Embryonic facial prominence (tissue), 1 donor: ENCODE measurements around the gene APP.

Experiments used
- DNase-seq: peaks from one replicate; pipeline ENCODE4 v3.0.0-alpha.2; 2016; ENCODE audit errors: extremely low spot score

APP gene

DNA sequence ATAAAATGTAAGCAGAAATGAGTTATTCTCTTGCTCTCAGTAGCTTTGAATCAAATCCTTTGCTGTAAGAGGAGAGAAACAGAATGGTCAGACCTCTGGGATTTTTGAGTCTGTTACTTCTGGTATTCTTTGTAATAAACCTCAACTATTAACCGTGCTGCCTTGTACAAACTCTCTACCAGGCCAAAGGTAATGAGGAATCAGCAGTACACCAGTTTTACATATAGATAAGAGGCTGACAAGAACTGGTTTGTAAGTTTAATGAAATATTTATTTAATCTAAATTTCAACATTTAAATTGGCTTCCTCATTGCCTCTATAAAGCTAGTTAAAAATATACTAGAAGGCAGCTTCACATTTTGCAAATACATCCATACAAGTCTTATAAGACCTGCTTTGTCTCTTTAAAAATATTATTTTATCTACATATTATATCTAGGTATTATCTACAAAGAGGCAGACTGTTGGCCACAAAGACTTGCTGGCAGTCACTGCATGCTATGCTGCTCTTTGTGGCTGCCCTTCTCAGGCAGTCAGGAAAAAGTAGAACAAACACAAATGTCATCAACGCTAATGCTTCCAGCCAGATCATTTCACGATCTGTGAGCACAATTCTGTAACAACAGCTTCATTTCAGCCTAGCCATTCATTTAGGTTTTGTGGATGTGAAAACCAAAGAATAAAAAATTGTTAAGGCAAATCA lies 262.8 kb downstream of the APP start:
- no peak for DNase-seq

- DNase-seq = no peak
Measured at GRCh38 chr21:25906587-25906986, 264.0 kb downstream of the APP start.

GRCh38 chr21:25905126-25905525 lies 265.4 kb downstream of the APP start:
- no peak for DNase-seq

DNA sequence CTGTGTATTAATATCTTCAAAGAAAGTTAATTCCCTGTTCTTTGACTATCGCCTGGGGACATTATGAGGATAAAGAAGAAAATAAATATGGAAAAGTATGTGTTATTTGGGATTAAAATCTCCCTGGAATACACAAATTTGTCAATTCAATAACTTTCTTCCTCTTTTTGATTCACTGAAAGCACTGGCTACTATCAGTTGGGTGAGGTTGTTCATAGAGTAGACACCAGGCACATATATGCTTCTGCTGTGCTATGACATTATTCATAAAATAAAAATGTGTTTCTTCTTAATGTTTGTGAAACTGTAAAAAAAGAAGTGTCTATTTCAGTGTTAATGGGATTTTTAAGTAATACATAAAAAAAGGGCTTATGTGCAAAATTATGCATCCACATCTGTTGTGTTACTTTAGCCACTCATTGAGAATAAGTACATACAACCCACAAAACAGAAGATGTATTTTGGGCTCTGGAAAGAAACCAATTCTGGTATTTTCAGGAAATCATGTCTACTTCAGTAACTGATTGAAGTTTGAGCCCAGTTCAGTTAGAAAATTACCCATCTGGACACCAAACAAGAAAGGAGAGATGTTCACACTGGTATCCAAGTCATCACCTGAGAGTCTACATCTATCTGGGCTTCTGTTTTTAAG lies 266.4 kb downstream of the APP start:
- no peak for DNase-seq

DNA sequence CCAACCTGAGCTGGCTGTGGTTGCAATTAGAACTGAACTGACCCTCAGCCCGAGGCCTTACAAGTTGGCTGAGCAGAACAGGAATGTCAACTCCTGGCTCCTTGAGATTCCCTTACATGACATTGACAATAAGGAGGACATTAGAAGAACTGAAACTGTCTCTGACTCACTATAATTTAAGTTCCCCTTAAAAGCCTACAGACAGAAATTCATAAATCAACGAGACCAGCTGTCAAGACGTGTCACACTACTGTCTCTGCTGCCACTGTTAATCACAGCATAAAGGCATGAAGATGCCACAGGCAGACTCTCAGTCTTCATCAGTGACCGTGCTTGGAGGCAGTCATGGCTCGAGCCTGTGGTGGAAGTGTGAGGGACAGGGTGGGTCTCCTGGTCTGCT lies 267.0 kb downstream of the APP start:
- DNase-seq = no peak

GRCh38 chr21:25901330-25901979 lies 269.1 kb downstream of the APP start:
- DNase-seq = no peak

- DNase-seq = no peak
Measured at GRCh38 chr21:25898671-25899070, 271.9 kb downstream of the APP start.

- no peak for DNase-seq
Measured at GRCh38 chr21:25897383-25897782, 273.2 kb downstream of the APP start.

DNA sequence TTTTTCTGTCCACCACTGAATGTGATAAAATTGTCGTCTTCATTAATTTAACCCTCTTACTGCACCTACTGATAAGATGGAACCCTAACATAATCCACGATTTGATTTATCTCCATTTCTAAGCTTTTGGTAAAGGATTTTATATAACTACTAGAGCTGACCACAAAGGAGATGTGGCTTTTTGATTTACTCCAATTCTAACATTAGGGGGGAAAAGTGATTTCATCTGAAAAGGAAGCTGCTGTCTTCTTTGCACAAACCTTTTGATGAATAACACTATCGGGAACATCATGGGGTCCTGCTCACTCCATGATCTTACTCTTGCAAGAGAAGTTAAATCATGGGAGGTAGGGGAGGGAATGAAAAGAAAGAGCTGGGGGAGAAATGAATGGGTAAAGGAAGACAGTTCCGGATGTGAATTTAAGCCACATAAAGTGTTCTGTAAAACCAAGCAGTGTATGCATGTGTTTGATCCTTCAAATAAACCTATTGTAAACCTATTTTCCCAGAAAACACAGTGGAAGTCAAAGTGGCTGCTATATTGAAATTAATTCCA lies 274.0 kb downstream of the APP start:
- no peak for DNase-seq

- DNase-seq = no peak
Measured at GRCh38 chr21:25895565-25896205, 274.9 kb downstream of the APP start.

DNA sequence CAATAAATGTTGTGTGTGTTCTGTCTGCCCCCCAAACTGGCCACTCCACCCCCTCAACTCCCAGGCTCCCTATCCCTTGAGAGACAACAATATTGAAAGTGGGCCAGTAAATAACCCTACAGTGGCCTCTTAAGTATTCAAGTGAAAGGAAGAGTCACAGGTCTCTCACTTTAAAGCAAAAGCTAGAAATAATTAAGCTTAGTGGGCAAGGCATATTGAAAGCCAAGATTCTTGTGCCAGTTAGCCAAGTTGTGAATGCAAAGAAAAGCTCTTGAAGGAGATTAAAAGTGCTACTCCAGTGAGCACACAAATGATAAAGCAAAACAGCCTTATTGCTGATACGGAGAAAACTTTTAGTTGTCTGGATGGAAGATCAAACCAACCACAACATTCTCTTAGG lies 277.4 kb downstream of the APP start:
- DNase-seq = no peak

DNA sequence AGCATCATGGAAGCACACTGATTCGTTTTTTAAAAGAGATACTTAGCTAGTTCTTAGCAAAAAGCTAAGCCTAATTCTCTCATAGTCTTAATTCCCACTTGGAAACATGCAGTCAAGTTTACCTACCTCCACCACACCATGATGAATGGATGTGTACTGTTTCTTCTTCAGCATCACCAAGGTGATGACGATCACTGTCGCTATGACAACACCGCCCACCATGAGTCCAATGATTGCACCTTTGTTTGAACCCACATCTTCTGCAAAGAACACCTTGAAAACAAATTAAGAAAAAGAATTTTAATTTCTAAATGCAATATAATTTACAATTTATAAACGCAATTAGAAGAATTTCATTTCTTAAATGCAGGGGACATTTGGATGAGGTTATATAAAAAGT lies 279.0 kb downstream of the APP start:
- DNase-seq = no peak

- no peak for DNase-seq
Measured at GRCh38 chr21:25890001-25890400, 280.6 kb downstream of the APP start.

DNA sequence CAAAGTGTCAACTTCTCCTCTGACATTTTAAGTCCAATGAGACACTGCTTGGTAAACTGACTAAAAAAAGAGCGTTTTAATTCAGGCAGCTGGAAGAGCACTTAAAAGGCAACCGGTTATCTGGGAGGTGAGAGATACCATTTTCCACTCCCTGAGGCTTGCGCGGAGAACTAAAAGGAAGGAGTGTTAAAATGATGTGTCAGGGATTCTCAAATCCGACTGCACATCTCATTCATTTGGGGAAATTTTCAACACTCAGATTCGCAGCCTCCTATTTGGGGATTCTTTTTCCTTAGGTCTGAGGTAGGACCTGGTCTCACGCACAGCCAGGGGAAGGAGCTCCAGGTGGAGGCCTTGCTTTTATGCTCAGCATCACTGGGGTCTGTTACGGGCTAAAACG lies 281.9 kb downstream of the APP start:
- DNase-seq = no peak

DNA sequence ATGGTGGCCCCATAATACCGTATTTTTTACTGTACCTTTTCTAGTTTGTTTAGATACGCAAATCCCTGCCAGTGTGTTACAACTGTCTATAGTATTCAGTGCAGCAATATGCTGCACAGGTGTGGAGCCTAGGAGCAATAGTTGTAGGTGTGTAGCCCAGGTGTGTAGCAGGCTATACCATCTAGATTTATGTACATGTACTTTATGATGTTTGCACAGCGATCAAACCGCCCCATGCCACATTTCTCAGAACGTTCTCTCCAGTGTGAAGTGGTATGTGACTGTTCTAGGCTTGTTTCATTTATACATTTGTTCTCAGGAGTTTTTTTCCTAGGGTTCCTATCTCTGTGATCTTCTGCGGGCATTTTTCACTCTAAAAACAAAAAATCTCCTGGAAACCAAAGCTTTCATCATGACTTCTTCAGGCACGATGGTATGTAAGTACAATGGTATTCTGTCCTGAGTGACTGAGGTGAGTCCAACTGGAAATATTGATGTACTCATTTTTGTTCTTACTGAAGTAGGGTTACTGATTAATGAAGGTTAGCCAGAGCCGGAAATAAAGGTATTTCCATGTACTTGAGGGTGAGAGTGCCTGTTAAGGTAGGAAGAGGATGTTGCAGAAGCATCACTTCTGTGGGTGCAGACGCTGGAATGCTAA lies 282.8 kb downstream of the APP start:
- no peak for DNase-seq

DNA sequence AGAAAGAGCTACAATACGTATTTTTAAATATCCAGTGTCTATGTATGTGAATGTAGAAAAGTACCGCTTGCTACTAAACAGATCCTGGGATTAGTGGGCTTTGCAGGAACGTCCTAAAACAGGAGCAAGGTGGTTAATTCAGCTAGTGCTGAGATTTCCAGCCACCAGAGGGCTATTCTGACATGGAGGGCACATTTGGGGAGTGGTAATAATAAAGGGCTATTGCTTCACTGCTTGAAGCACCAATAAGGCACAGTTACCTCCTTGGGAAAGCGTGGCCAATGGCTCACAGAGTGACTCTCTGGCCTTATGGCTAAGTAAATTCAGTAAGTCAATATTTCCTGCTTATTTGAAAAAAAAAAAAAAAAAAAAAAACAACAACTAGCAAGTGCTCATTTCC lies 283.4 kb downstream of the APP start:
- DNase-seq = no peak

DNA sequence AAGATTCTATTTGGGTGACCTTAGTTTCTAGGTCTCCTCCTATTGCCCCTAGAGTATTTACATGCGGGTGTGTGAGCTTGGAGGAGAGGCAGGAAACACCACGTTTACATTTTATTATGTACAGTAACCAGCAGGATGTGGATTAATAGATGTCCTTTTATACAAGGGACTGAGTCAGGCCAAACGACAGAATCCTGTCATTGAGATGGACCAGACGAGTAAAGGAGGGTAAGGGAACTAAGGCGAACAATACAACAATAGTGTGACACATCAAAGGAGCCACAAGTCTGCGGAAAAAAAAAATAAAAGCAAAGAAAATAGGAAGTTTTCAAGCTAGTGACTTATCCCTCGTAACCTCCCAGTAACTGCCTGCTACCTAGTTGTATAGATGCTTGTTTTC lies 284.7 kb downstream of the APP start:
- no peak for DNase-seq

DNA sequence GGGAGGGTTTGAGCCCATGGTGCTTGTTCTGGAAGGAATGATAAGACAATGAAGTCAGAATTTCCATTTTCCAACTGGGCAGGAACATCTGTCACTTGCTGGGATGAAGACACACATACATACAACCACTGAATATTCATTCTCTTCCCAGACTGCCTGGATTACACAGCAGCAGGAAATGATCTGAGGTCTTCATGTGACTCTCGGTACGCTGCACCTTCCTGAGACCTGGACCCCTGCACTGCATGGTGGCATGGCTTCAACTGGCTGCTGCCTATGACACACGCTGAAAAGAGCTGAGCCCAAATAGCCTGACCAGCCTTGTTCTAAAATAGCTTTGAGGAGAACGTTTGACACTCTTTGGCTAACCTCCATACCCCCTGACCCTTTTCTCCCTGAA lies 285.2 kb downstream of the APP start:
- DNase-seq = no peak

GRCh38 chr21:25884311-25884710 lies 286.3 kb downstream of the APP start:
- DNase-seq = no peak

- DNase-seq = no peak
Measured at GRCh38 chr21:25881524-25882376, 288.8 kb downstream of the APP start.

GRCh38 chr21:25879203-25879602 lies 291.4 kb downstream of the APP start:
- no peak for DNase-seq
